ENCODE measurements around the gene DSG3. TPM values are rescaled to one million over a fixed set of nuclear protein-coding genes. Genes with fewer than 3 reads are reported as not detected.

DSG3 gene
- total and polyA plus RNA-seq, 2 of the 13 experiments (the other 11 are each of a cell fraction or from before 2014, with no cell fraction given), result not detected

DNA sequence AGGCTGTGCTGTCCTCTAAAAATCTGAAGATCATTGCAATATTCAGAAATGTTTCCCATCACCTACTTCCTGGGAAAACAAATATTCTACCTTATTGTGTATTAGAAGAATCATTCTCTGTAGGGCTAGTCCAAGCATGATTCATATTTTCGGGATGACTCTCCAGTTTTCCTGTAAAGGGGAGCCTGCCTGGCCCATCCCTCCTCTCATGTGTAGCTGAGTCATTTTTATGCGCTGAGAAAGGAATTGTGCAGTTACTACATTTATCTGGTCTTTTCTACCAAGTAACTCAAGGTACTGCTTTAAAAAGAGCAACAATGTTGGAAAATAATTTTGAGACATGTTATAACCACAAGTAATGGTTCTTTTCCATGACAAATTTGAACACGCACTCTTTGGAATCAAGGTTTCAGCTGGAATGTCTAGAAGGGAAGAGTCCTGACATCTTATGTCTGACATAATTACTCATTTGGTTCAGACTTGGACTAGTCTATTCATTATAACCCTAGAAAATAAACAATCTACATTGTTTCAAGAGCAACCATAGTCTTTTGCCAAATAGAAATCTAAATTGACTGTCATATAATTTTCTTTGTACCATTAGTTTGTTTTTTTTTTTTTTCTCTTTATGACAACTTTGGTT lies 6.6 kb downstream of the DSG3 start:
- TF ChIP-seq, protein P1, sequence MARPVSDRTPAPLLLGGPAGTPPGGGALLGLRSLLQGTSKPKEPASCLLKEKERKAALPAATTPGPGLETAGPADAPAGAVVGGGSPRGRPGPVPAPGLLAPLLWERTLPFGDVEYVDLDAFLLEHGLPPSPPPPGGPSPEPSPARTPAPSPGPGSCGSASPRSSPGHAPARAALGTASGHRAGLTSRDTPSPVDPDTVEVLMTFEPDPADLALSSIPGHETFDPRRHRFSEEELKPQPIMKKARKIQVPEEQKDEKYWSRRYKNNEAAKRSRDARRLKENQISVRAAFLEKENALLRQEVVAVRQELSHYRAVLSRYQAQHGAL (CRISPR knock-in tag; IDR thresholded peaks at IDR 0.05; ENCODE audit: not compliant biosample characterization), result no peak
- no peak for TF ChIP-seq ZNF543 (CRISPR knock-in tag; IDR thresholded peaks at IDR 0.05)
- TF ChIP-seq ZSCAN21 (CRISPR knock-in tag; IDR thresholded peaks at IDR 0.05; ENCODE audit: borderline replicate concordance), result no peak
- TF ChIP-seq GABPA (IDR thresholded peaks at IDR 0.05; ENCODE audit: low read depth, low read length), result no peak
- TF ChIP-seq GABPA (CRISPR knock-in tag; IDR thresholded peaks at IDR 0.05; ENCODE audit: low read depth), result no peak
- TF ChIP-seq MTF2 (CRISPR knock-in tag; IDR thresholded peaks at IDR 0.05; ENCODE audit: borderline replicate concordance), result no peak
- TF ChIP-seq MED1 (CRISPR knock-in tag; IDR thresholded peaks at IDR 0.05), result no peak
- TF ChIP-seq, protein P2, sequence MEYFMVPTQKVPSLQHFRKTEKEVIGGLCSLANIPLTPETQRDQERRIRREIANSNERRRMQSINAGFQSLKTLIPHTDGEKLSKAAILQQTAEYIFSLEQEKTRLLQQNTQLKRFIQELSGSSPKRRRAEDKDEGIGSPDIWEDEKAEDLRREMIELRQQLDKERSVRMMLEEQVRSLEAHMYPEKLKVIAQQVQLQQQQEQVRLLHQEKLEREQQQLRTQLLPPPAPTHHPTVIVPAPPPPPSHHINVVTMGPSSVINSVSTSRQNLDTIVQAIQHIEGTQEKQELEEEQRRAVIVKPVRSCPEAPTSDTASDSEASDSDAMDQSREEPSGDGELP (IDR thresholded peaks at IDR 0.05; ENCODE audit: borderline replicate concordance, low read depth), result no peak
- no peak for TF ChIP-seq HIVEP1 (CRISPR knock-in tag; IDR thresholded peaks at IDR 0.05)
- no peak for TF ChIP-seq ZNF572 (CRISPR knock-in tag; IDR thresholded peaks at IDR 0.05)
- TF ChIP-seq ZNF660 (CRISPR knock-in tag; IDR thresholded peaks at IDR 0.05; ENCODE audit: borderline replicate concordance, low read depth), result no peak
- TF ChIP-seq IKZF4 (CRISPR knock-in tag; IDR thresholded peaks at IDR 0.05; ENCODE audit: borderline replicate concordance, low read depth, not compliant biosample characterization), result no peak
- no peak for TF ChIP-seq CBX2 (IDR thresholded peaks at IDR 0.05; ENCODE audit: low read depth, low read length)
- TF ChIP-seq CBX2 (CRISPR knock-in tag; IDR thresholded peaks at IDR 0.05; ENCODE audit: low read depth), result no peak
- no peak for TF ChIP-seq ZNF224 (CRISPR knock-in tag; IDR thresholded peaks at IDR 0.05)
- Histone ChIP-seq H3K79me2 (ENCODE audit: insufficient read depth, low read length) (no peaks in the 10 kb centered on the region), H3K9me3 (ENCODE audit: low read length) (no peaks in the 10 kb centered on the region), H3K4me1 (ENCODE audit: insufficient read depth, low read length) (no peaks in the 10 kb centered on the region), H3K9ac (ENCODE audit: insufficient read depth, low read depth, low read length) (no peak overlapping the region), H3K4me2 (ENCODE audit: low read depth, low read length) (no peak overlapping the region), H3K36me3 (replicated peaks in 1 of 2; ENCODE audit: control insufficient read depth in 1 of 2, insufficient read depth in 2 of 2, low read length in 2 of 2) (no peaks in the 10 kb centered on the region), H4K20me1 (ENCODE audit: insufficient read depth, low read length) (no peaks in the 10 kb centered on the region), H3K27ac (ENCODE audit: extremely low read length, insufficient read depth, low read length) (no peak overlapping the region), H2AFZ (ENCODE audit: low read length) (no peak overlapping the region), H3K4me3 (replicated peaks in 1 of 3; ENCODE audit: insufficient read depth in 1 of 3, low read depth in 2 of 3, low read length in 3 of 3) (no peak overlapping the region), H3K27me3 (ENCODE audit: control insufficient read depth in 1 of 2, insufficient read depth in 2 of 2, low read length in 2 of 2) (peaks cover 0 to 9% of the 10 kb centered on the region in 2 experiments; a peak in 3 of 5 replicates)
- FAIRE-seq (no peak), ATAC-seq (no peak), DNase-seq (ENCODE audit: low spot score) (peak; percentile 1)
- BruUV-seq (replicated peaks), result no TSS peak
- ChIA-PET CTCF (ENCODE audit: low intra/inter-chr PET ratio, low total read pairs) (no interaction called here), POLR2A (no interaction called here)
- intact Hi-C loops (cut with micrococcal nuclease; ENCODE audit: unreplicated experiment), result no loop called here
- 46% methylated on average over 3 of the region's 3 CpGs for WGBS (ENCODE audit: low lambda C conversion rate)
- in situ Hi-C loops (cut with HindIII; ENCODE audit: extremely low pct_ligation_motif_present, low pct_unique_long_range_greater_than_20kb), result no loop called here
